OCI-LY1 (cell line): Measurements from ENCODE around the gene DROSHA.
"Not testable (repeated sequence)": the region's sequence is repeated elsewhere in the genome, so short reads cannot be mapped to it uniquely, and the experiment has no call there.

Experiments
- H2AFZ ChIP-seq: fragments of 200-600 bp; sonication (generic), shearing (Covaris generic); 2 replicates; pipeline ENCODE4 v1.6.0; 2014; ENCODE audit warnings: antibody characterized with exemption, mild to moderate bottlenecking, low read length
- H3F3A ChIP-seq: fragments of 200-600 bp; sonication (generic), shearing (Covaris generic); 2 replicates; pipeline ENCODE4 v1.6.0; 2014; ENCODE audit warnings: mild to moderate bottlenecking, antibody characterized with exemption, low read length, moderate library complexity; ENCODE audit not compliant: insufficient read depth
- H3K27ac ChIP-seq: fragments of 200-600 bp; sonication (generic); 2 replicates; pipeline ENCODE4 v1.5.1; 2014; ENCODE audit warnings: low read length, mixed run types, mild to moderate bottlenecking, low read depth; ENCODE audit not compliant: poor library complexity, severe bottlenecking
- H3K27me3 ChIP-seq: fragments of 200-600 bp; sonication (generic); 2 replicates; pipeline ENCODE4 v1.6.0; 2014; ENCODE audit warnings: antibody characterized with exemption, mild to moderate bottlenecking, low read length, moderate library complexity; ENCODE audit not compliant: insufficient read depth
- H3K36me3 ChIP-seq: fragments of 200-600 bp; sonication (generic); 2 replicates; pipeline ENCODE4 v1.6.1; 2014; ENCODE audit warnings: mild to moderate bottlenecking, antibody characterized with exemption, low read length, moderate library complexity, mixed read lengths; ENCODE audit not compliant: insufficient read depth
- H3K4me1 ChIP-seq: fragments of 200-600 bp; sonication (generic); 2 replicates; pipeline ENCODE4 v1.5.1; 2014; ENCODE audit warnings: mild to moderate bottlenecking, low read length, moderate library complexity; ENCODE audit not compliant: insufficient read depth, severe bottlenecking
- H3K4me2 ChIP-seq: fragments of 200-600 bp; sonication (generic), shearing (Covaris generic); 2 replicates; pipeline ENCODE4 v1.6.1; 2014; ENCODE audit warnings: low read length
- H3K4me3 ChIP-seq: fragments of 200-600 bp; sonication (generic); 2 replicates; pipeline ENCODE4 v1.5.1; 2014; ENCODE audit warnings: low read length, low read depth, mild to moderate bottlenecking, mixed read lengths; ENCODE audit not compliant: poor library complexity, severe bottlenecking
- H3K79me2 ChIP-seq: fragments of 200-600 bp; shearing (Covaris generic); 2 replicates; pipeline ENCODE4 v1.6.1; 2016; ENCODE audit warnings: mixed run types, low read length, mixed read lengths; ENCODE audit not compliant: insufficient read depth
- H3K9ac ChIP-seq: fragments of 200-600 bp; sonication (generic), shearing (Covaris generic); 2 replicates; pipeline ENCODE4 v1.6.1; 2014; ENCODE audit warnings: mild to moderate bottlenecking, low read length, mixed read lengths
- H3K9me2 ChIP-seq: fragments of 200-600 bp; sonication (generic), shearing (Covaris generic); 2 replicates; pipeline ENCODE4 v1.6.1; 2014; ENCODE audit warnings: low read depth, mild to moderate bottlenecking, low read length, mixed read lengths
- H3K9me3 ChIP-seq: fragments of 200-600 bp; shearing (Covaris generic); 2 replicates; pipeline ENCODE4 v1.6.1; 2014; ENCODE audit warnings: low read length, mixed read lengths
- H4K20me1 ChIP-seq: fragments of 200-600 bp; sonication (generic), shearing (Covaris generic); 2 replicates; pipeline ENCODE4 v1.6.0; 2016; ENCODE audit warnings: mild to moderate bottlenecking, low read length; ENCODE audit not compliant: insufficient read depth
- EZH2 ChIP-seq: fragments of 200-600 bp; sonication (generic), shearing (Covaris generic); IDR thresholded peaks from 2 replicates; pipeline ENCODE4 v1.8.0; 2017; ENCODE audit warnings: borderline replicate concordance, mixed run types, mild to moderate bottlenecking, antibody characterized with exemption, low read length, moderate library complexity, mixed read lengths
- TF ChIP-seq, protein P1 (sequence below): fragments of 200-600 bp; sonication (generic), shearing (Covaris generic); IDR thresholded peaks from 2 replicates; pipeline ENCODE4 v1.5.1; 2017; ENCODE audit warnings: mild to moderate bottlenecking, antibody characterized with exemption, low read length, moderate library complexity, mixed read lengths

The DROSHA gene

DNA sequence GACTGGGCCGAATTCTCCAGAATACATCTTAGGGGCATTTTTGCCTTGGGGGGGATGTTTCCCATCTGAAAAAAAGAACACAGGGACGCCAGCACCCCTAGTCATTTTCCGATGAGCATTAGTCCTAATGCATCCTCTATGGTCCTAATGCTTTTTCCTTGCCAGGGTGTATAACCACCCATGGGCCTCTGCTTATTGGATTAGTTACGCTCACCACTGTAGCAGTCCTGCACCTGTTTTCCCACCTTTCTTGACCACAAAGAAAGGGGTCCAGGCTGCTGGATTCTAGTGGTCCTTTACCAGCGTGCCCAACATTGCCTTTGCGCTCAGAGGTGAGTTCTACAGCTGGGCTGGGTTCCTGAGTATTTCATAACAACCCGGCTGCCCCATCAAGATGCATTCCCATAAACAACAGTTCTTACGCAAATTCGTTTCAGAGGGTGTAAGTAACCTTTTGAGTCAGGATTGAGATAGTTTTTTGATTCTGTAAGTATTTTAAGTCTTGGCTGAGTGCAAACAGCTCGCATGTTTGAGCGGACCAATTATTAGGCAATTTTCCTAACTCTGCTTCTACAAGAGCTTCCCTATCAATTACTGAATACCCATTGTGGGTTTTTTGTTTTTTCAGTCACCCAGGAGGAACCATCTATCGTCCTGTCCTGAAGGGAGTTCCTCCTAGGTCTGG lies 135.1 kb downstream of the DROSHA start:
- H3K27ac ChIP-seq = no peak overlapping the region
- H3K9me3 ChIP-seq = no peaks in the 10 kb centered on the region
- no peak overlapping the region for H3K9ac ChIP-seq
- peaks cover 9% of the 10 kb centered on the region; the same call in 1 of the 2 replicates for H3K36me3 ChIP-seq
- TF ChIP-seq, protein P1, sequence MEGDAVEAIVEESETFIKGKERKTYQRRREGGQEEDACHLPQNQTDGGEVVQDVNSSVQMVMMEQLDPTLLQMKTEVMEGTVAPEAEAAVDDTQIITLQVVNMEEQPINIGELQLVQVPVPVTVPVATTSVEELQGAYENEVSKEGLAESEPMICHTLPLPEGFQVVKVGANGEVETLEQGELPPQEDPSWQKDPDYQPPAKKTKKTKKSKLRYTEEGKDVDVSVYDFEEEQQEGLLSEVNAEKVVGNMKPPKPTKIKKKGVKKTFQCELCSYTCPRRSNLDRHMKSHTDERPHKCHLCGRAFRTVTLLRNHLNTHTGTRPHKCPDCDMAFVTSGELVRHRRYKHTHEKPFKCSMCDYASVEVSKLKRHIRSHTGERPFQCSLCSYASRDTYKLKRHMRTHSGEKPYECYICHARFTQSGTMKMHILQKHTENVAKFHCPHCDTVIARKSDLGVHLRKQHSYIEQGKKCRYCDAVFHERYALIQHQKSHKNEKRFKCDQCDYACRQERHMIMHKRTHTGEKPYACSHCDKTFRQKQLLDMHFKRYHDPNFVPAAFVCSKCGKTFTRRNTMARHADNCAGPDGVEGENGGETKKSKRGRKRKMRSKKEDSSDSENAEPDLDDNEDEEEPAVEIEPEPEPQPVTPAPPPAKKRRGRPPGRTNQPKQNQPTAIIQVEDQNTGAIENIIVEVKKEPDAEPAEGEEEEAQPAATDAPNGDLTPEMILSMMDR = no peak
- no peak for TF ChIP-seq EZH2
- H3K27me3 ChIP-seq = no peaks in the 10 kb centered on the region
- H3K4me2 ChIP-seq = no peak overlapping the region
- H3K4me1 ChIP-seq = no peaks in the 10 kb centered on the region
- H3K9me2 ChIP-seq = no peaks in the 10 kb centered on the region
- H2AFZ ChIP-seq = no peak overlapping the region
- H3F3A ChIP-seq = no peaks in the 10 kb centered on the region
- no peak overlapping the region for H3K4me3 ChIP-seq
- no peaks in the 10 kb centered on the region for H4K20me1 ChIP-seq
- H3K79me2 ChIP-seq = no peaks in the 10 kb centered on the region

DNA sequence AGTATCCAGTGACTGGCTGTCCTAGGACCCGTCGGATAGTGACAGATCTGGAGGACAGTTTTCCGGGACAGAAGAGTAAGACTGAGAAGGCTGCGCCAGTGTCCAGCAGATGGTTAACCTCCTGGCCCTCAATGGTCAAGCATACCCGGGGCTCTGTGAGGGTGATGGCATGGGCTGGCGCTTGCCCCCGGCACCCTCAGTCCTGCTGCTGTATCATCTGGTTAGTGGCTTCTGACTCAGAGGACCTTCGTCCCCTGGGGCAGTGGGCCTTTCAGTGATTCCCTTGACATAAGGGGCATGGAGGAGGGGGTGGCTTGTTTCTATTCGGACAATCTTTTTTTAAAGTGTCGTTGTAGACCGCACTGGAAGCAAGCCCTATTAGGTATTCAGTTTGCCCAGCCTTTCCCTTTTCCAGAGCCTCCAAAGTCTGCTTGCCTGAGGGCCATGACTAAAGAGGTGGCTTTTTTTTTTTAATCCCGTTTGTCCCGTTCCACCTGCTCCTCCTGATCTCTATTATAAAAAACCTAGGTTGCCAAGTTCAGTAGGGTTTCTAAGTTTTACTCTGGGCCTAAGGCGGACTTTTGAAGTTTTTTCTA lies 136.3 kb downstream of the DROSHA start:
- not testable (repeated sequence) for H3K79me2 ChIP-seq, H3K9me3 ChIP-seq, H4K20me1 ChIP-seq, H3K27me3 ChIP-seq, H3F3A ChIP-seq, H3K9ac ChIP-seq, H3K36me3 ChIP-seq, H3K27ac ChIP-seq, H2AFZ ChIP-seq, H3K9me2 ChIP-seq, H3K4me3 ChIP-seq, H3K4me2 ChIP-seq, H3K4me1 ChIP-seq

DNA sequence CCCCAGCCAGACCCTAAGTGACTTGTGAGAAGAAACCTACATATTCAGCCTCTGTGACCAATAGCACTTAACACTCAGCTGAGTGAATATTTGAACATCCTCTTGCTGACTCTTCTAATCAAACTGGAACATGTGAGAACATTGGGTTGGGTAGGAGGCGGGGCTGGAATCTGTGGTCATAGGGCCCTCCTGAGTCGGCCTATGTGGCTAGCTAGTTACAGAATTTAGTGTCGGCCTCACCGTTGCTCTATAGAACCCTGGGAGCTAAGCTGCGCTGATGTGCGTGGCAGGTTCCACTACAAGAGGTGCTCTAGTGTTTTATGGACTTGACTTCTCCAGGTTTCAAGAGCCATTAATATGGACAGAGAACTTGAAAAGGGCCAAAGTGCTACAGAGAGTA lies 138.8 kb downstream of the DROSHA start:
- TF ChIP-seq EZH2 = no peak
- TF ChIP-seq, protein P1 = no peak
- H3K9me2 ChIP-seq = no peaks in the 10 kb centered on the region
- H3K4me3 ChIP-seq = no peak overlapping the region
- H3F3A ChIP-seq = no peaks in the 10 kb centered on the region
- H3K4me1 ChIP-seq = no peaks in the 10 kb centered on the region
- H3K36me3 ChIP-seq = no peaks in the 10 kb centered on the region
- no peaks in the 10 kb centered on the region for H3K79me2 ChIP-seq
- H3K9ac ChIP-seq = no peak overlapping the region
- no peak overlapping the region for H3K27ac ChIP-seq
- no peak overlapping the region for H3K4me2 ChIP-seq
- no peaks in the 10 kb centered on the region for H3K27me3 ChIP-seq
- no peaks in the 10 kb centered on the region for H3K9me3 ChIP-seq
- no peak overlapping the region for H2AFZ ChIP-seq
- H4K20me1 ChIP-seq = no peaks in the 10 kb centered on the region

DNA sequence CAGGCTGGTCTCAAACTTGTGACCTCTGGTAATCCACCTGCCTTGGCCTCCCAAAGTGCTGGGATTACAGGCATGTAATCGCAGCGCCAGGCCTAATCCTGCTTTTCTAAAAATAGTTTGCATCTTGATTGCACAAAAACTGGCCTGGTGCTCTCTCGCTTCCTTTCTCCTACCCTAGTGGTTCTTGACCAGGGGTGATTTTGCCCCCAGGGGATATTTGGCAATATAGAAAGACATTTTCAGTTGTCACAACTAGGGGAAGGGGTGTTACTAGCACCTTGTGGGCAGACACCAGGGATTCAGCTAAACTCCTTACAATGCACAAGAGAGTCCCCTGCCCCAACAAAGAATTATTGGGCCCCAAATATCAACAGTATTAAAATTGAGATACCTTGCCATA lies 139.8 kb downstream of the DROSHA start:
- Histone ChIP-seq H3K4me2 (no peak overlapping the region), H3F3A (no peaks in the 10 kb centered on the region)

More for the DNA sequence above, 139.8 kb downstream of the DROSHA start:
- H3K4me1 ChIP-seq = no peaks in the 10 kb centered on the region
- TF ChIP-seq EZH2 = no peak
- TF ChIP-seq, protein P1 = no peak
- no peaks in the 10 kb centered on the region for H3K9me3 ChIP-seq
- H3K27me3 ChIP-seq = no peaks in the 10 kb centered on the region
- no peak overlapping the region for H2AFZ ChIP-seq
- H3K27ac ChIP-seq = no peak overlapping the region
- H3K36me3 ChIP-seq = no peaks in the 10 kb centered on the region
- H3K79me2 ChIP-seq = no peaks in the 10 kb centered on the region
- H3K9me2 ChIP-seq = no peaks in the 10 kb centered on the region
- no peak overlapping the region for H3K4me3 ChIP-seq
- no peak overlapping the region for H3K9ac ChIP-seq
- H4K20me1 ChIP-seq = no peaks in the 10 kb centered on the region
